ENCODE data around the gene HDAC2.

The HDAC2 gene

GRCh38 chr6:113894712-113895674 lies 76.0 kb downstream of the HDAC2 start:
- no peak overlapping the region for H3K4me3 ChIP-seq (replicated peaks; ENCODE audit: insufficient read depth, low read length)
- no peak overlapping the region for H3K27ac ChIP-seq (replicated peaks)
- TF ChIP-seq, protein P1, sequence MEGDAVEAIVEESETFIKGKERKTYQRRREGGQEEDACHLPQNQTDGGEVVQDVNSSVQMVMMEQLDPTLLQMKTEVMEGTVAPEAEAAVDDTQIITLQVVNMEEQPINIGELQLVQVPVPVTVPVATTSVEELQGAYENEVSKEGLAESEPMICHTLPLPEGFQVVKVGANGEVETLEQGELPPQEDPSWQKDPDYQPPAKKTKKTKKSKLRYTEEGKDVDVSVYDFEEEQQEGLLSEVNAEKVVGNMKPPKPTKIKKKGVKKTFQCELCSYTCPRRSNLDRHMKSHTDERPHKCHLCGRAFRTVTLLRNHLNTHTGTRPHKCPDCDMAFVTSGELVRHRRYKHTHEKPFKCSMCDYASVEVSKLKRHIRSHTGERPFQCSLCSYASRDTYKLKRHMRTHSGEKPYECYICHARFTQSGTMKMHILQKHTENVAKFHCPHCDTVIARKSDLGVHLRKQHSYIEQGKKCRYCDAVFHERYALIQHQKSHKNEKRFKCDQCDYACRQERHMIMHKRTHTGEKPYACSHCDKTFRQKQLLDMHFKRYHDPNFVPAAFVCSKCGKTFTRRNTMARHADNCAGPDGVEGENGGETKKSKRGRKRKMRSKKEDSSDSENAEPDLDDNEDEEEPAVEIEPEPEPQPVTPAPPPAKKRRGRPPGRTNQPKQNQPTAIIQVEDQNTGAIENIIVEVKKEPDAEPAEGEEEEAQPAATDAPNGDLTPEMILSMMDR (IDR thresholded peaks at IDR 0.05; ENCODE audit: insufficient read depth, low read length), result no peak
- no peak for TF ChIP-seq POLR2AphosphoS5 (IDR thresholded peaks at IDR 0.05; ENCODE audit: low read depth)
- no peak for TF ChIP-seq REST (IDR thresholded peaks at IDR 0.05; ENCODE audit: insufficient replicate concordance, low read depth)
- no peak for TF ChIP-seq SPI1 (IDR thresholded peaks at IDR 0.05; ENCODE audit: borderline replicate concordance, low read depth)
- TF ChIP-seq GABPA (IDR thresholded peaks at IDR 0.05; ENCODE audit: low read depth), result no peak
- peaks cover 2% of the 10 kb centered on the region for H3K27me3 ChIP-seq (ENCODE audit: insufficient read depth, poor library complexity, severe bottlenecking)
- no peak for DNase-seq (ENCODE audit: low read depth in 1 of 2, low spot score in 1 of 2)

DNA sequence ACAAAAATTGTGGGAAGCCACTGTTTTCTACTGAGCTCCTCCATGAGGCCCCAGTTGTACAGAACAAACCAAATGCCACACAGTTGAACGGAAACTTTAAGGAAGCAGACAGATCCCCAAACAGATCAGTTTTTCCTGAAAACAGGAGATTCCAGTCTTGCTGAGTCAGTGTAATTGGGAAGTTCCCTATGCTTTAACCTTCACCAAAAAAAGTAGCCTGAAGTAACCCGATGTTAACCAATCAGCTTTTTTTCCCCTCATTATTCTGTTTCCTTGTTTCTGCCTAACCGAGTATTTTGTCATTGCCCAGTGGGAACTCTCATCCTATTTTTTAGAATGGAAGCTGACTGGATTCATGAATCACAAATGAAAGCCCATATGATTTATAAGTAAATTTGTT lies 77.1 kb downstream of the HDAC2 start:
- Histone ChIP-seq H3K27me3 (ENCODE audit: insufficient read depth, poor library complexity, severe bottlenecking) (no peaks in the 10 kb centered on the region), H3K4me3 (replicated peaks; ENCODE audit: insufficient read depth, low read length) (no peak overlapping the region), H3K27ac (replicated peaks) (no peak overlapping the region)
- no peak for DNase-seq (ENCODE audit: low read depth in 1 of 2, low spot score in 1 of 2)
- TF ChIP-seq GABPA (IDR thresholded peaks at IDR 0.05; ENCODE audit: low read depth) (no peak), SPI1 (IDR thresholded peaks at IDR 0.05; ENCODE audit: borderline replicate concordance, low read depth) (no peak), POLR2AphosphoS5 (IDR thresholded peaks at IDR 0.05; ENCODE audit: low read depth) (no peak), REST (IDR thresholded peaks at IDR 0.05; ENCODE audit: insufficient replicate concordance, low read depth) (no peak)
- TF ChIP-seq, protein P1 (IDR thresholded peaks at IDR 0.05; ENCODE audit: insufficient read depth, low read length), result no peak

DNA sequence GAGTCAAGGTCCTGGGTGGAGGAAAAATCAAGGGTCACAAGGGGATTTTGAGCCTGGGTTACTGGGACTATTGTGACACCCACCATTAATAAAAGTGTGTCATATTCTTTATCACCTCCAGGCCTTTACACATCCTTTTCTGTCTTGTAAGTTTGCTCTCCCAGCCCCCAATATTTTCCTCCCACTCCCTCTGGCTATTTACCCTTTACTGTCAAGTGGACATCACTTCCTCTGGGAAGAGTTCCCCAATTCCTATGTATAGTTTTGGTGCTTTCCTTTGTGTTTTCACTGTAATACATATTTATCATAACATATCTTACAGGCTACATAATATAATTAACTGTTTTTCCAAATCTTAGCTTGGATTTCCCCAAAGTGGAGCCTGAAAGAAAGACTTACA lies 77.5 kb downstream of the HDAC2 start:
- Histone ChIP-seq H3K27ac (replicated peaks) (no peak overlapping the region), H3K27me3 (ENCODE audit: insufficient read depth, poor library complexity, severe bottlenecking) (no peaks in the 10 kb centered on the region), H3K4me3 (replicated peaks; ENCODE audit: insufficient read depth, low read length) (no peak overlapping the region)
- TF ChIP-seq, protein P1 (IDR thresholded peaks at IDR 0.05; ENCODE audit: insufficient read depth, low read length), result no peak
- no peak for TF ChIP-seq GABPA (IDR thresholded peaks at IDR 0.05; ENCODE audit: low read depth)
- no peak for TF ChIP-seq SPI1 (IDR thresholded peaks at IDR 0.05; ENCODE audit: borderline replicate concordance, low read depth)
- no peak for TF ChIP-seq POLR2AphosphoS5 (IDR thresholded peaks at IDR 0.05; ENCODE audit: low read depth)
- TF ChIP-seq REST (IDR thresholded peaks at IDR 0.05; ENCODE audit: insufficient replicate concordance, low read depth), result no peak
- DNase-seq (ENCODE audit: low read depth in 1 of 2, low spot score in 1 of 2), result no peak

All from HL-60 (cell line).